Right lung (tissue), 5 donors: ENCODE data around the gene ZNF326. TPM values are rescaled to one million over a fixed set of nuclear protein-coding genes. Genes with fewer than 3 reads are reported as not detected.
"Not testable (repeated sequence)": the region's sequence is repeated elsewhere in the genome, so short reads cannot be mapped to it uniquely, and the experiment has no call there.

Experiments
- DNase-seq, 2 donors: peaks; one replicate each; pipeline ENCODE4 v3.0.0-alpha.2; 2013
- polyA plus RNA-seq, 5 donors: library from polyadenylated mRNA; unstranded; fragments of 120-200 nt; gene quantifications; one replicate each; pipeline versions ENCODE4 v1.2.1 to v1.2.3, GENCODE V29; 2013; ENCODE audit warnings: inconsistent platforms in 1 of 5, low replicate concordance in 1 of 5; ENCODE audit not compliant: insufficient read length in 5 of 5, insufficient read depth in 1 of 5

ZNF326 gene
- polyA plus RNA-seq, 5 donors, result 49.4 to 100 (median 84.9) TPM

DNA sequence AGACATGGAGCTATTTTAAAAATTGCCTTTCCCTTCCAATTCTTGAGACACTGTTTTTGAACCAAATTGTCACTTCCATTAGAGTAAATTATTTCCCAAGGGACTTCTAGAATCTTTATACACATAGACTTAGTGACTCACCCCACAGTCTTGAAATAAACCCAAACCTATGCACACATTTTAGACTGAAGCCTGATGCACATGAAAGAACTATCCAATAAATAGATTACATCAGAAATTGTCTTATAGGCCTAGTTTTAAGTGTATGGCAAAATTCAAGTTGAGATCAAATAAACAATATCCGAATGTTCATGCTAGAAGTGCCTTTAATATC lies 32.2 kb upstream of the ZNF326 start:
- no peak for DNase-seq

- peak in 1 of 2 donors; percentile 24 for DNase-seq
Measured at GRCh38 chr1:89965193-89965768, 29.6 kb upstream of the ZNF326 start.

DNA sequence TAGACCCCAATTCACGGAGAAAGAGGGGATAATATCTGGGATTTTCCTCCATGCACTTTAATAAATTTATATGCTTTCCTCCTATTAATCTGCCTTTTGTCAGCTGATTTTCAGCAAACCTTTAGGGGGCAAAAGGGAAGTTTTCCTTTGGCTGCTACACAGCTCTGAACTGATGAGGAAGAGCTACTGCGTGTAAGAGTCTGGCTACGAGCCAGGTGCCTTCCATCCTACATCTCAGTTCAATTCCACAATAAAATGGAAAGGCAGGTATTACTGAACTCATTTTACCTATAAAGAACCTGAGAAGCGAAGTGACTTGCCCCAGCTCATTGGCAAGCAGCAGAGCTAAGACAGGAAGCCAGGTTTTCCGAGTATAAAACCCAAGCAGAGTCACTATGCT lies 28.3 kb upstream of the ZNF326 start:
- no peak for DNase-seq

- DNase-seq, result no peak
Measured at GRCh38 chr1:89971600-89971999, 23.3 kb upstream of the ZNF326 start.

GRCh38 chr1:89972024-89972423 lies 22.9 kb upstream of the ZNF326 start:
- no peak for DNase-seq

- no peak for DNase-seq
Measured at GRCh38 chr1:89973471-89974127, 21.3 kb upstream of the ZNF326 start.

DNA sequence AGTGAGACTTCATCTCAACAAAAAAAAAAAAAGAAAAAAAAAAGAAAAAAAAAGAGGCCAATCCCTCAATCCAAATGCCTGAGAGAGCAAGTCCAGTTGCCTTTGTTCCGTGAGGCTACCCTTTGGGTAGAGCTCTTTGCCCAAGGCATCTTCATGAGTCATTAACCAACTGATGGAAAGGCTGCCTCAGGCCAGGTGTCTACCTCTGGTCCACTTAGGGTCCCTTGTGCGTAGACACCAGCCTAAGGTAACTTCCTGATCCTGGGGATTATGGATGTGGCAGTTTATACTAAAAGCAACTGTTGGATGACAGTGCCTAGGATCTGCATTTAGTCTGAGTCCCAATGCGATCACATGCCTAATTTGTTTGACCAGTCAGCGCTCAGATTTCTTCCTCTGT lies 20.7 kb upstream of the ZNF326 start:
- DNase-seq, result no peak

- no peak for DNase-seq
Measured at GRCh38 chr1:89974696-89975470, 20.0 kb upstream of the ZNF326 start.

DNA sequence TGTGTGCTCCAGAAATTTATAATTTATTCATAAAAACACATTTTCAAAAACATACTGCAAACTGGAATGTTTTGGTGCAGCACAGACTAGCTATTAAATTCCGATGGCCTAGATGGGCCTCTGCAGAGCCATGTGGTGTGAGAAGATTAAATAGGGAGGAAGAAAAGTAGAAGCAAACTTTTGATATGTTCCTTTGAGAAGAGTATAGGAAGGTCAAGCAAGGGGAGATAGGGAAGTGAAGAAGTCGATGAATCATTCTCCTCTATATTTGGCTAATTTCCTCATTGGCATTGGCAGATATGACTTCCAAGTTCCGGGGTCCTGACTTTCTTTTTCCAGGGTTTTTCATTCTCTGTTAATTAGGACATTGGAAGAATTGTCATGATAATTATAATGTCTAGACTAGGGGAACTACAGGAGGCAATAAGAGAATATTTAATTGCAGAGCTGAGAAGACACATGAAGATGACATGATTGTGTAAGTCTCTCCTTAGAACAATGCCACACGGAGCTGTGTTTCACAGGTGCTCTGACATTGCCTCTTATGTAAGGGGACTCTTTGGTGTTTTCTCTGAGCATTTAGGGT lies 19.3 kb upstream of the ZNF326 start:
- no peak for DNase-seq

DNA sequence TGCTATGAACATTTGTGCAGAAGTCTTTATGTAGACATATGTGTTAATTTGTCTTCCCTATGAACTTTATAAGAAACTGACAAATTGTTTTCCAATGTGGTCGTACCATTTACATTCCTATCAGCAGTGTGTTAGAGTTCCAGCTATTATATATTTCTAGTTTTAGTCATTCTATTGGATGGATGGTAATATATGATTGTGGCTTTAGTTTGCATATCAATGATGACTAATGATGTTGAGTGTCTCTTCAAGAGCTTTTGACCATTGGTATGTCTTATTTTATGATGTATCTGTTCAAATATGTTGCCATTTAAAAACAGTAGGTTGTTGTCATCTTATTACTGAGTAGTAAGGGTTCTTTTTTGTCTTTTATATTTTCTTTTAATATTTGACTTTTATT lies 16.2 kb upstream of the ZNF326 start:
- no peak for DNase-seq

GRCh38 chr1:89980605-89981004 lies 14.3 kb upstream of the ZNF326 start:
- no peak for DNase-seq

DNA sequence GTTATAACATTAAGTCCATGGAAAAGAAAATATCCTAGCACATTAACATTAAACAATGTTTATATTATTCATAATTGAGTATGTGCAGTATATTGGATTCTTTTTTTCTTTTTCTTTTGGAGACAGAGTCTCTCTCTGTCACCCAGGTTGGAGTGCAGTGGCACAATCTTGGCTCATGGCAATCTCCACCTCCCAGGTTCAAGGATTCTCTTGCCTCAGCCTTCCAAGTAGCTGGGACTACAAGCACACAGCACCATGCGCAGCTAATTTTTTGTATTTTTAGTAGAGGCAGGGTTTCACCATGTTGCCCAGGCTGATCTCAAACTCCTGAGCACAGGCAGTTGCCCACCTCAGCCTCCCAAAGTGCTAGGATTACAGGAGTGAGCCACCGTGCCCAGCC lies 12.1 kb upstream of the ZNF326 start:
- DNase-seq, result not testable (repeated sequence)

DNA sequence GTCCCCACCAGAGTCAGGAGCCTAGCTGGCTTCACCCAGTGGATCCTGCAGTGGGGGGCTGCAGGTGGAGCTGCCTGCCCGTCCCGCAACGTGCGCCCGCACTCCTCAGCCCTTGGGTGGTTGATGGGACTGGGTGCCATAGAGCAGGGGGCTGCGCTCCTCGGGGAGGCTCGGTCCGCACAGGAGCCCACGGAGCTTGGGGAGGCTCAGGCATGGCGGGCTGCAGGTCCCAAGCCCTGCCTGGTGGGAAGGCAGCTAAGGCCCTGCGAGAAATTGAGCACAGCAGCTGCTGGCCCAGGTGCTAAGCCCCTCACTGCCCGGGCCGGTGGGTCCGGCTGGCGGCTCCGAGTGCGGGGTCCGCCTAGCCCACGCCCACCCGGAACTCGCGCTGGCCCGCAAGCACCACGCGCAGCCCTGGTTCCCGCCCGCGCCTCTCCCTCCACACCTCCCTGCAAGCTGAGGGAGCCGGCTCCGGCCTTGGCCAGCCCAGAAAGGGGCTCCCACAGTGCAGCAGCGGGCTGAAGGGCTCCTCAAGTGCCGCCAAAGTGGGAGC lies 10.3 kb upstream of the ZNF326 start:
- DNase-seq, result not testable (repeated sequence)

DNA sequence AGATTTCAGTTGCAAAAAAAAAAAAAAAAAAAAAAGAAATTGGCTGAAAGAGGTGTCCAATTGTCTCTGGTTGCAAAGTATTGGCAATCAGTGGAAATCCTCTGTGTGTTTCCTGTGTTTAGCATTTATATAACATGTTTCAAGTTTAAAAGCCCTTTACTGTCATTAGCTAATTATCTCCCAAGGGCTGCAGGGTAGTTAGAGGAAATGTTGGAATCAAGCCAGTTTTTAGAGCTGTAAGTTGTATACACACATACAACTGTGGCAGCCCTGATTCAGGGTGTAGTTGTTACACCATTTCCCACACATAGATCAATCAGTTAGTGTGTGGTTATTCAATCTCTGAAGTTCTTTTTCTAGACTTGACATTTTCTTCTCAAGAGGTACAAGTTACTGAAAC lies 8.9 kb upstream of the ZNF326 start:
- no peak for DNase-seq

- DNase-seq, result peak; percentile 52 to 68
Measured at GRCh38 chr1:89987159-89987819, 7.6 kb upstream of the ZNF326 start.

GRCh38 chr1:89989099-89989498 lies 5.8 kb upstream of the ZNF326 start:
- no peak for DNase-seq

DNA sequence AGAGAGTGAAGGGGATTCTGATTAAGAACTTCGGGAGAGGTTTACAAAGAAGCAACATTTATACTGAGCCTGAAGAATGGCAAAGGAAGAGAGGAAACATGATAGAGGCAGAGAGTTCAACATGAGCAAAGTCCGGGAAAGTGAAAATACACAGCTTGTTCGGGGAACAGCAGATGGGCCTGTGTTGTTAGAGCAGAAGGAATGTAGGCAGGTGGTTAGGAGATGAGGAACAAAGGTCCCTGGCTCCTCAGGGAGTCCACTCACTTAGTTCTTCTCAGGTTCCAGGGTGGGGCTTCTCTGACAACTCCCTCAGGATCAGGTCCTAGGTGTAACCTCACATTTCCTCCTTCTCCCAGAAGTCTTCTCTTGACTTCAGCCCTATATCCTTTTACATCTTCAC lies 5.1 kb upstream of the ZNF326 start:
- no peak for DNase-seq

DNA sequence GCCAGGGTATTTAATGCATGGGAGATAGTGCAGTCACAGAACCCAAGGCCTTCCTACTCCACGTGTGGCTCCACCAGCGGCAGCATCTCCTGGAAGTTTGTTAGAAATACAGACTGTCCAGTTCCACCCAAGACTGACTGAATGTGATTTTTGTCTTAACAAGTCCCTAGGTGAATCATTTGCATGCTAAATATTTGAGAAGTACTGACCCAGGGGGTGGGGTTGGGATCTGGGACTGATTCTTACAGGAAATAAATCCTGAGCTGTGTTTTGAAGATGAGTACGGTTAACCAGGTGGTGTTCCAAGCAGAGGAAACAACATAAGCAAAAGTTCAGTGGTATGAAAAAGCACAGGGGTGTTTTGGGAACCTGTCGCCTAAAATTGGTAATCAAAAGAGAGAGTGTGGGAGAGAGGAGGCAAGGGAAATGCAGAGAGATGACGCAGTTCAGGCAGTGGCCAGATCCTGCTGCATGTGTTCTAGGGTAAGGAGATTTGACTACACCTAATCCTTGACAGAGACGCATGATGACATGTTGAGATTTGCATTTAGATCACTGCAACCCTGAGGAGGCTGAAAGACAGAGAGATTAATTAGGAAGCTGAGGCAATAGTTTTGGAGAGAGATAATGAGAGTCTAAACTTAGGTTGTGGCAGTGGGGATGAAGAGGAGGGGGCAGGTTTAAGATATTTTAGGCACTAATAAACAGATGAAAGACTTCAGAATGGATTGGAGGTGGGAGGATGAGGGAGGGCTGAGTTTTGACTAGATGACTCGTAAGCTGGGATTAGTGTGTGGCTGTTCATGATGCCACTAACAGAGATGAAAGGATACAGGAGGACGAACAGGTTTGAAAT lies 3.7 kb upstream of the ZNF326 start:
- DNase-seq, result no peak

- no peak for DNase-seq
Measured at GRCh38 chr1:89993541-89993940, 1.4 kb upstream of the ZNF326 start.

- DNase-seq, result no peak
Measured at GRCh38 chr1:89994231-89994804, 592 bp upstream of the ZNF326 start.
